Endothelial cell of umbilical vein (primary cell): ENCODE data around the gene PADI6. TPM values are rescaled to one million over a fixed set of nuclear protein-coding genes. Genes with fewer than 3 reads are reported as not detected.

Experiments
- BruUV-seq: library from RNA; stranded (reverse); fragments of 400-500 nt; replicated peaks from 2 replicates; lab custom pipeline; 2021; lab: Mats Ljungman, UMichigan
- CTCF ChIA-PET: fragments of 300-600, 350-600 bp; sonication (Branson Sonifier 250); formaldehyde crosslinking; loops from one replicate; lab custom pipeline; 2021; ENCODE audit warnings: antibody characterized with exemption, inconsistent platforms; lab: Charles Lee
- POLR2A ChIA-PET: fragments of 300-600, 350-600 bp; sonication (Branson Sonifier 250); formaldehyde crosslinking; loops from one replicate; lab custom pipeline; 2021; ENCODE audit warnings: antibody characterized with exemption, inconsistent platforms; lab: Charles Lee
- DNase-seq: peaks from one replicate; pipeline ENCODE4 v3.0.0-alpha.2; 2011; ENCODE audit warnings: low read depth, low spot score
- FAIRE-seq: peaks from 2 replicates; lab custom pipeline; 2011; peaks lifted over from hg19 to GRCh38; lab: Jason Lieb, UNC
- H2AFZ ChIP-seq: 2 replicates; pipeline ENCODE4 v1.6.0; 2012; ENCODE audit warnings: low read depth, low read length, control low read depth, inconsistent platforms
- H3K27ac ChIP-seq: 2 replicates; pipeline ENCODE4 v1.5.1; 2011; ENCODE audit warnings: low read depth, mild to moderate bottlenecking, control low read depth, low read length, moderate library complexity; ENCODE audit not compliant: insufficient read depth
- H3K27me3 ChIP-seq, 2 experiments: 2 replicates each; pipeline versions ENCODE4 v1.6.0 to v1.6.1; 2011; ENCODE audit warnings: low read length in 2 of 2, mixed read lengths in 1 of 2; ENCODE audit not compliant: control insufficient read depth in 2 of 2, insufficient read depth in 2 of 2
- H3K36me3 ChIP-seq, 2 experiments: 2 replicates in 1 of 2; 3 replicates in 1 of 2; pipeline ENCODE4 v1.5.1; 2011; ENCODE audit warnings: low read length in 2 of 2, mild to moderate bottlenecking in 1 of 2, moderate library complexity in 1 of 2; ENCODE audit not compliant: control insufficient read depth in 2 of 2, insufficient read depth in 2 of 2; ENCODE audit errors: extremely low read depth in 1 of 2
- H3K4me1 ChIP-seq: 3 replicates; pipeline ENCODE4 v1.5.1; 2011; ENCODE audit warnings: mild to moderate bottlenecking, low read length; ENCODE audit not compliant: control insufficient read depth, insufficient read depth; ENCODE audit errors: extremely low read depth
- H3K4me2 ChIP-seq: 2 replicates; pipeline ENCODE4 v1.6.1; 2011; ENCODE audit warnings: low read length, control low read depth, mixed read lengths; ENCODE audit not compliant: insufficient read depth
- H3K4me3 ChIP-seq, 3 experiments: fragments of 200-600 bp in 1 of 3; sonication (generic), shearing (Covaris generic) in 1 of 3; replicated peaks in 1 of 3; 2 replicates each; pipeline ENCODE4 v1.5.1; 2011 to 2016; ENCODE audit warnings: control low read depth in 3 of 3, low read length in 3 of 3, mild to moderate bottlenecking in 2 of 3, inconsistent platforms in 1 of 3, low read depth in 1 of 3, moderate library complexity in 1 of 3; ENCODE audit not compliant: insufficient read depth in 1 of 3
- H3K79me2 ChIP-seq: 2 replicates; pipeline ENCODE4 v1.6.0; 2012; ENCODE audit warnings: low read length, inconsistent platforms; ENCODE audit not compliant: control insufficient read depth, insufficient read depth
- H3K9ac ChIP-seq: replicated peaks from 2 replicates; pipeline ENCODE3; 2011; ENCODE audit warnings: low read length, control low read depth; ENCODE audit not compliant: insufficient read depth; ENCODE audit errors: extremely low read depth
- H3K9me1 ChIP-seq: replicated peaks from 3 replicates; pipeline ENCODE4 v1.6.0; 2011; ENCODE audit warnings: mild to moderate bottlenecking, low read length; ENCODE audit not compliant: control insufficient read depth, insufficient read depth; ENCODE audit errors: extremely low read depth
- H3K9me3 ChIP-seq: replicated peaks from 2 replicates; pipeline ENCODE4 v1.5.1; 2012; ENCODE audit warnings: low read length, inconsistent platforms; ENCODE audit not compliant: control insufficient read depth, insufficient read depth
- H4K20me1 ChIP-seq: replicated peaks from 2 replicates; pipeline ENCODE3; 2011; ENCODE audit warnings: mild to moderate bottlenecking, low read length; ENCODE audit not compliant: control insufficient read depth, insufficient read depth; ENCODE audit errors: extremely low read depth
- JUN ChIP-seq: IDR thresholded peaks from 2 replicates; pipeline ENCODE4 v1.6.1; 2011; ENCODE audit warnings: borderline replicate concordance, low read depth; ENCODE audit not compliant: insufficient read length, insufficient read depth
- MYC ChIP-seq: IDR thresholded peaks from one replicate; pipeline ENCODE4 v1.6.1; 2011; ENCODE audit warnings: mild to moderate bottlenecking, low read depth, low read length
- POLR2AphosphoS5 ChIP-seq: IDR thresholded peaks from 2 replicates; pipeline ENCODE4 v1.6.1; 2012; ENCODE audit warnings: low read depth, mild to moderate bottlenecking, control low read depth, low read length, moderate library complexity; ENCODE audit not compliant: insufficient read depth
- dilution Hi-C: fragments of 300-500 bp; cut with MboI; formaldehyde crosslinking; loops from one replicate; pipeline ENCODE4 v1.15.0; 2019; ENCODE audit warnings: low sequenced_read_pairs; ENCODE audit not compliant: extremely low pct_ligation_motif_present
- intact Hi-C: fragments of 100-400 bp; cut with micrococcal nuclease; formaldehyde crosslinking; loops from one replicate; pipeline ENCODE4 v1.10.0; 2022
- polyA plus RNA-seq, 4 experiments: library from polyadenylated mRNA; depleted of rRNA in 3 of 4; stranded (reverse) in 3 of 4; unstranded in 1 of 4; fragments of >200 nt; gene quantifications; 2 replicates each; pipeline versions ENCODE4 v1.2.1 to v1.2.3, GENCODE V29; 2011 to 2012; ENCODE audit warnings: missing spikeins in 1 of 4
- total RNA-seq: library from RNA; stranded (reverse); gene quantifications from 2 replicates; pipeline ENCODE4 v1.2.3, GENCODE V29; 2021
- TF ChIP-seq, protein P1 (sequence below): IDR thresholded peaks from 2 replicates; pipeline ENCODE4 v1.6.1; 2011; ENCODE audit not compliant: insufficient read depth, insufficient read length

The PADI6 gene
- total and polyA plus RNA-seq, 2 donors (not counting 3 experiments of a cell fraction or from before 2014, with no cell fraction given): not detected

DNA sequence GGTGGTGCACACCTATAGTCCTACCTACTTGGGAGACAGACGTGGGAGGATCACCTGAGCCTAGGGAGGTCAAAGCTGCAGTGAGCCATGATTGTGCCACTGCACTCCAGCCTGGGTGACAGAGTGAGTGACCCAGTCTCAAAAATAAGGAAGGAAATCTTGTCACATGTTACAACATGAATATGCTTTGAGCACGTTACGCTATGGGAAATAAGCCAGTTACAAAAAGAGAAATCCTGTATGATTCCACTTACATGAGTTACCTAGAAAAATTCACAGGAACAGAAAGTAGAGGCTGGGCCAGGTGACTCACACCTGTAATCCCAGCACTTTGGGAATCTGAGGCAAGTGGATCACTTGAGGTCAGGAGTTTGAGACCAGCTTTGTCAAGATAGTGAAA lies 6.7 kb upstream of the PADI6 start:
- no peaks in the 10 kb centered on the region for H3K9me3 ChIP-seq
- H3K4me2 ChIP-seq: no peak overlapping the region
- H3K79me2 ChIP-seq: no peaks in the 10 kb centered on the region
- intact Hi-C loops: no loop called here
- no peaks in the 10 kb centered on the region for H3K36me3 ChIP-seq
- no peaks in the 10 kb centered on the region for H3K27me3 ChIP-seq
- FAIRE-seq: no peak
- CTCF ChIA-PET: no interaction called here
- H3K9me1 ChIP-seq: no peaks in the 10 kb centered on the region
- H3K4me1 ChIP-seq: no peaks in the 10 kb centered on the region
- H3K9ac ChIP-seq: no peak overlapping the region
- no peak overlapping the region for H3K27ac ChIP-seq
- BruUV-seq: no TSS peak
- dilution Hi-C loops: no loop called here
- DNase-seq: no peak
- POLR2A ChIA-PET: no interaction called here
- H2AFZ ChIP-seq: no peak overlapping the region
- H4K20me1 ChIP-seq: no peaks in the 10 kb centered on the region
- TF ChIP-seq POLR2AphosphoS5: no peak
- H3K4me3 ChIP-seq: no peak overlapping the region

DNA sequence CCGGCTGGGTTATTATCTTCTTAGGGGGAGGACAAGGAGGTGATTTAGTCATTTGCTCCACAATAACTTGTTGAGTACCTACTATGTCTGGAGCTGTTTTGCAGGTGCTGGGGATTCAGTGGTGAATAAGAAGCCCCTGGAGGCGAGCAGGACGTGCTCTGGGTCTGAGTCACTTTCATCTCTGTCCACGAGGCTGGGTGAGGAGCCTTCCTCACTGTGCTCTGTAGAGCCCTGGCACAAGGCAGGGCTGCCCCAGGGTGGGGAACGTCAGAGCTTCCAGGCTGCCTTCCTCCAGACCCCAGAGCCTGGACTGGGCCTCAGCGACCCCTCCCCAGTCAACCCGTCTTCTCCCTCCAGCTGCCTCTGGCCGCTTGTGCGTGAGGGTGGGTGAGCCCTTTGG lies 2.5 kb upstream of the PADI6 start:
- Histone ChIP-seq H4K20me1 (no peaks in the 10 kb centered on the region), H3K4me1 (no peaks in the 10 kb centered on the region), H3K9me1 (no peaks in the 10 kb centered on the region), H3K9ac (no peak overlapping the region), H3K79me2 (no peaks in the 10 kb centered on the region), H3K27ac (no peak overlapping the region), H3K36me3 (no peaks in the 10 kb centered on the region), H3K4me3 (no peak overlapping the region), H3K27me3 (no peaks in the 10 kb centered on the region), H2AFZ (no peak overlapping the region), H3K9me3 (no peaks in the 10 kb centered on the region), H3K4me2 (no peak overlapping the region)
- POLR2A ChIA-PET: no interaction called here
- FAIRE-seq: no peak
- dilution Hi-C loops (no loop called here), intact Hi-C loops (no loop called here)
- no peak for TF ChIP-seq MYC
- TF ChIP-seq JUN: no peak
- TF ChIP-seq, protein P1, sequence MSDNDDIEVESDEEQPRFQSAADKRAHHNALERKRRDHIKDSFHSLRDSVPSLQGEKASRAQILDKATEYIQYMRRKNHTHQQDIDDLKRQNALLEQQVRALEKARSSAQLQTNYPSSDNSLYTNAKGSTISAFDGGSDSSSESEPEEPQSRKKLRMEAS: no peak
- BruUV-seq: no TSS peak
- no peak for DNase-seq
- CTCF ChIA-PET: no interaction called here
